Lower leg skin (tissue), 4 donors: ENCODE measurements around the gene RALGAPA2. TPM values are rescaled to one million over a fixed set of nuclear protein-coding genes. Genes with fewer than 3 reads are reported as not detected.

Source experiments
- DNase-seq, 2 donors: peaks; one replicate each; pipeline ENCODE4 v3.0.0-alpha.2; 2019; ENCODE audit warnings: low spot score in 2 of 2
- H3K4me3 ChIP-seq: fragments of 200-600 bp; sonication (generic); 2 replicates; pipeline ENCODE4 v1.5.1; 2017; ENCODE audit warnings: mild to moderate bottlenecking, low read depth; ENCODE audit not compliant: poor library complexity, severe bottlenecking
- CTCF ChIP-seq, 3 donors: fragments of 450-650 bp; IDR thresholded peaks; one replicate each; pipeline ENCODE4 v1.5.1; 2016; ENCODE audit warnings: antibody characterized with exemption in 3 of 3, mild to moderate bottlenecking in 3 of 3, moderate library complexity in 2 of 3
- POLR2A ChIP-seq, 2 donors: fragments of 450-650 bp; IDR thresholded peaks; one replicate each; pipeline ENCODE4 v1.6.1; 2016 to 2017; ENCODE audit warnings: antibody characterized with exemption in 2 of 2, mild to moderate bottlenecking in 1 of 2, moderate library complexity in 1 of 2
- WGBS, 2 donors: methylation state at CpG; one replicate each; pipeline ENCODE4 v1.1.5; 2018; 5-methylcytosine and 5-hydroxymethylcytosine counted together
- intact Hi-C: fragments of 100-400 bp; cut with DNase I; formaldehyde crosslinking; loops from one replicate; pipeline ENCODE4 v1.15.0; 2023; ENCODE audit warnings: low total_unique reads
- total RNA-seq, 4 donors: library from RNA; depleted of rRNA; stranded (reverse); fragments of >200 nt; gene quantifications; one replicate each; pipeline ENCODE4 v1.1.0, GENCODE V29; 2016

Gene RALGAPA2
- total RNA-seq, 4 donors from 2014 or later, result 56.1 to 78.8 (median 60.8) TPM

GRCh38 chr20:20488388-20488787 lies 224.1 kb downstream of the RALGAPA2 start:
- H3K4me3 ChIP-seq, result no peak overlapping the region
- no peak for TF ChIP-seq POLR2A (IDR thresholded peaks at IDR 0.05)
- no peak for TF ChIP-seq CTCF (IDR thresholded peaks at IDR 0.05)
- 75 to 90% methylated on average over 1 of the region's 1 CpG for WGBS, 2 donors
- no peak for DNase-seq
- intact Hi-C loops, result no loop called here

GRCh38 chr20:20487811-20488210 lies 224.6 kb downstream of the RALGAPA2 start:
- TF ChIP-seq CTCF (IDR thresholded peaks at IDR 0.05) (no peak), POLR2A (IDR thresholded peaks at IDR 0.05) (no peak)
- DNase-seq, result no peak
- no peak overlapping the region for H3K4me3 ChIP-seq
- WGBS, 2 donors, result 84 to 85% methylated on average over 5 of the region's 5 CpGs
- intact Hi-C loops, result no loop called here

GRCh38 chr20:20483328-20483727 lies 229.1 kb downstream of the RALGAPA2 start:
- no peak for DNase-seq
- intact Hi-C loops, result no loop called here
- H3K4me3 ChIP-seq, result no peak overlapping the region
- WGBS, 2 donors, result 74 to 90% methylated on average over 2 of the region's 2 CpGs
- no peak for TF ChIP-seq POLR2A (IDR thresholded peaks at IDR 0.05)
- no peak for TF ChIP-seq CTCF (IDR thresholded peaks at IDR 0.05)

- WGBS, 2 donors, result 83 to 85% methylated on average over 4 of the region's 4 CpGs
- H3K4me3 ChIP-seq, result no peak overlapping the region
- no peak for DNase-seq
- TF ChIP-seq CTCF (IDR thresholded peaks at IDR 0.05), result no peak
- TF ChIP-seq POLR2A (IDR thresholded peaks at IDR 0.05), result no peak
- intact Hi-C loops, result no loop called here
Observed at GRCh38 chr20:20482453-20482852, 230.0 kb downstream of the RALGAPA2 start.

- 94 to 98% methylated on average over 2 of the region's 2 CpGs for WGBS, 2 donors
- no peak for DNase-seq
- H3K4me3 ChIP-seq, result no peak overlapping the region
- TF ChIP-seq CTCF (IDR thresholded peaks at IDR 0.05) (no peak), POLR2A (IDR thresholded peaks at IDR 0.05) (no peak)
- intact Hi-C loops, result no loop called here
Observed at GRCh38 chr20:20480689-20481088, 231.8 kb downstream of the RALGAPA2 start.

- intact Hi-C loops, result no loop called here
- DNase-seq, result no peak
- no peak overlapping the region for H3K4me3 ChIP-seq
- no peak for TF ChIP-seq CTCF (IDR thresholded peaks at IDR 0.05)
- no peak for TF ChIP-seq POLR2A (IDR thresholded peaks at IDR 0.05)
- 88 to 93% methylated on average over 1 of the region's 1 CpG for WGBS, 2 donors
Observed at GRCh38 chr20:20480126-20480525, 232.3 kb downstream of the RALGAPA2 start.
